Measurements from ENCODE around the gene HIPK2.

The HIPK2 gene

DNA sequence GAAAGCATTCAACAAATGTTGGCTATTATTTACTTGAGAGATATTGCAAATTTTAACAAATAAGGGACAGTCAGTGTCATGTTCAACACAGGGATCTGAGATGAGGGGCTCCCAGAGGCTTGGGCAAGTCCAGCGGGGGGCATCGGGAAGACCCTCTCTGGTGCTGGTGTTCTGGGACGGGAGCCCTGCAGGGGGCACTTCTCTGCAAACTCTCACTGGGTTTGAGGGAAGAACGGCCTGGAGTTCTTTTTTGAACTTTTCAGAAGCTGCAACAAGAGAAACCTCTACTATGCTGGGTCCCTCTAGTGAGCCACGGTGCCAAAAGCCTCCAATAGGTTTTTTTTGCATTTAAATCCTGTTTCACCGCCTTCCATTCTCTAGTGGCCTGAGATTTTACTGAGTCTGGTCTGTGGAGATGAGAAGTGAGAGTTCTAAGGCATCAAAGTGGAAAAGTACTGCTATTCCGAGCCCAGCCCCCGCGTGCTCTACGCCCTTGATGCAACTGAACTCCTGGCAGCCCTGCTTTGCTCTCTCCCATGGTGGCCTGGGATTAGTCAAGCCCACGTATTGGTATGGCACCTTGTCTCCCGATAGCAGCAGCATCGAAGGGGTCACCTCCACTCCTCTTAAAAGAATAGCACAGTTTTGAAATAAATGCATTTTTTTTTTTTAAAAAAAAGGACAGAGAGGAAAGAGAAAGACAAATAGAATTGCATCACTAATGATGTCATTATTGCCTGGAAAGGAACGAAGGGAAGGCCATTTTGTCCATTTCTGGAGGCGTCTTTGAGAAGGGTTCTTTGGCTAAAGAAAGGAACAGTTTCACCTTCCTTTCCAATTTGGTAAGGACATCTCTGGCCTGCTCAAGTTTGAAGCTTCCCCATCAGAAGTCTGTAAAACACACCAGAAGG, 210.8 kb downstream of the HIPK2 start:
- TF ChIP-seq, protein P1, sequence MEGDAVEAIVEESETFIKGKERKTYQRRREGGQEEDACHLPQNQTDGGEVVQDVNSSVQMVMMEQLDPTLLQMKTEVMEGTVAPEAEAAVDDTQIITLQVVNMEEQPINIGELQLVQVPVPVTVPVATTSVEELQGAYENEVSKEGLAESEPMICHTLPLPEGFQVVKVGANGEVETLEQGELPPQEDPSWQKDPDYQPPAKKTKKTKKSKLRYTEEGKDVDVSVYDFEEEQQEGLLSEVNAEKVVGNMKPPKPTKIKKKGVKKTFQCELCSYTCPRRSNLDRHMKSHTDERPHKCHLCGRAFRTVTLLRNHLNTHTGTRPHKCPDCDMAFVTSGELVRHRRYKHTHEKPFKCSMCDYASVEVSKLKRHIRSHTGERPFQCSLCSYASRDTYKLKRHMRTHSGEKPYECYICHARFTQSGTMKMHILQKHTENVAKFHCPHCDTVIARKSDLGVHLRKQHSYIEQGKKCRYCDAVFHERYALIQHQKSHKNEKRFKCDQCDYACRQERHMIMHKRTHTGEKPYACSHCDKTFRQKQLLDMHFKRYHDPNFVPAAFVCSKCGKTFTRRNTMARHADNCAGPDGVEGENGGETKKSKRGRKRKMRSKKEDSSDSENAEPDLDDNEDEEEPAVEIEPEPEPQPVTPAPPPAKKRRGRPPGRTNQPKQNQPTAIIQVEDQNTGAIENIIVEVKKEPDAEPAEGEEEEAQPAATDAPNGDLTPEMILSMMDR (IDR thresholded peaks at IDR 0.05) = no peak
- no peaks in the 10 kb centered on the region for H3K9me3 ChIP-seq (ENCODE audit: control insufficient read depth, low read length)
- H3K4me3 ChIP-seq (ENCODE audit: low read depth, low read length) = no peak overlapping the region
- no peak overlapping the region for H2AFZ ChIP-seq
- H3K79me2 ChIP-seq = no peaks in the 10 kb centered on the region
- no peak overlapping the region for H3K27ac ChIP-seq
- H3K9ac ChIP-seq = no peak overlapping the region
- no peaks in the 10 kb centered on the region for H3K27me3 ChIP-seq (ENCODE audit: control insufficient read depth, insufficient read depth, low read length)
- H3K4me1 ChIP-seq = no peaks in the 10 kb centered on the region
- H3K36me3 ChIP-seq (ENCODE audit: control insufficient read depth, insufficient read depth, low read length) = no peaks in the 10 kb centered on the region
- no peak overlapping the region for H3K4me2 ChIP-seq (ENCODE audit: low read length)

GRCh38 chr7:139566075-139566474, 211.7 kb downstream of the HIPK2 start:
- H3K4me1 ChIP-seq = no peaks in the 10 kb centered on the region
- H2AFZ ChIP-seq = no peak overlapping the region
- H3K79me2 ChIP-seq = no peaks in the 10 kb centered on the region
- H3K36me3 ChIP-seq (ENCODE audit: control insufficient read depth, insufficient read depth, low read length) = no peaks in the 10 kb centered on the region
- no peaks in the 10 kb centered on the region for H3K9me3 ChIP-seq (ENCODE audit: control insufficient read depth, low read length)
- TF ChIP-seq, protein P1 (IDR thresholded peaks at IDR 0.05) = no peak
- H3K9ac ChIP-seq = no peak overlapping the region
- no peak overlapping the region for H3K4me3 ChIP-seq (ENCODE audit: low read depth, low read length)
- H3K4me2 ChIP-seq (ENCODE audit: low read length) = no peak overlapping the region
- no peak overlapping the region for H3K27ac ChIP-seq
- no peaks in the 10 kb centered on the region for H3K27me3 ChIP-seq (ENCODE audit: control insufficient read depth, insufficient read depth, low read length)

- no peak overlapping the region for H3K4me2 ChIP-seq (ENCODE audit: low read length)
- H3K79me2 ChIP-seq = no peaks in the 10 kb centered on the region
- no peaks in the 10 kb centered on the region for H3K4me1 ChIP-seq
- H3K36me3 ChIP-seq (ENCODE audit: control insufficient read depth, insufficient read depth, low read length) = no peaks in the 10 kb centered on the region
- no peaks in the 10 kb centered on the region for H3K27me3 ChIP-seq (ENCODE audit: control insufficient read depth, insufficient read depth, low read length)
- TF ChIP-seq, protein P1 (IDR thresholded peaks at IDR 0.05) = no peak
- H2AFZ ChIP-seq = no peak overlapping the region
- H3K9ac ChIP-seq = no peak overlapping the region
- H3K9me3 ChIP-seq (ENCODE audit: control insufficient read depth, low read length) = no peaks in the 10 kb centered on the region
- no peak overlapping the region for H3K4me3 ChIP-seq (ENCODE audit: low read depth, low read length)
- no peak overlapping the region for H3K27ac ChIP-seq
These were observed 213.9 kb downstream of the HIPK2 start for GRCh38 chr7:139563856-139564255.

DNA sequence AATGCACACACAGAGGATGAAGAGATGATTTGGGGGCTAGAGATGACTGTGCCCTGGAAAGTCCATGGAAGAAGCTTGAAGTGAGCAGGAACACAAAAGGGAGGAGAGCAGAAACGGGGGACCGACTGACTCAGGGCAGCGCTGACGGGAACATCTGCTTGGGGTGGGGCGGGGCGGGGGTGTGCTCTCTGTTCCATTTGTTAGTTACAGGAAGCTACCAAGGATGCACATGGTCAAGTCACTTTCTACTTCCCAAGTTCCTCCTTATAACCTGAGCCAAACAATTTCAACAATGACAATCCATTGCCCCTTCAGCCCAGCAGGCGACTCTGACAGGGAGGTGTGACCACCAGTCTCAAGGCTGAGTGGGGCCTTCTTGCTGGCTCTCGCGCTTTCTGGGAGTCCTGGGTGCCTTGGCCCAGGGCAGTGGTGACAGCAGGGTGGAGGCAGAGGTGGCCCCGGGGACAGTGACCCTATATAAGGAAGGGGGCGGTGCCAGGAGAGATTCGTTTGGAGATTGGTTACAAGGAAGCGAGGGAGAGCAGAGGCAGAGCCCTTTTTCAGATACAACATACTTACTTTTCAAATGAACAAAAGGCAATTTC, 214.7 kb downstream of the HIPK2 start:
- TF ChIP-seq, protein P1 (IDR thresholded peaks at IDR 0.05) = no peak
- no peaks in the 10 kb centered on the region for H3K4me1 ChIP-seq
- no peaks in the 10 kb centered on the region for H3K9me3 ChIP-seq (ENCODE audit: control insufficient read depth, low read length)
- H3K4me2 ChIP-seq (ENCODE audit: low read length) = no peak overlapping the region
- no peak overlapping the region for H2AFZ ChIP-seq
- no peaks in the 10 kb centered on the region for H3K79me2 ChIP-seq
- no peak overlapping the region for H3K27ac ChIP-seq
- no peaks in the 10 kb centered on the region for H3K27me3 ChIP-seq (ENCODE audit: control insufficient read depth, insufficient read depth, low read length)
- H3K9ac ChIP-seq = no peak overlapping the region
- no peak overlapping the region for H3K4me3 ChIP-seq (ENCODE audit: low read depth, low read length)
- no peaks in the 10 kb centered on the region for H3K36me3 ChIP-seq (ENCODE audit: control insufficient read depth, insufficient read depth, low read length)
